GM20431 (cell line): ENCODE results near the gene CSH1.
"Not testable (repeated sequence)": the region's sequence is repeated elsewhere in the genome, so short reads cannot be mapped to it uniquely, and the experiment has no call there.

Experiments used
- in situ Hi-C: fragments of 300-500 bp; cut with MseI, MboI; formaldehyde crosslinking; loops from one replicate; pipeline ENCODE4 v1.15.0; 2020; ENCODE audit warnings: low sequenced_read_pairs; ENCODE audit not compliant: unreplicated experiment

Gene CSH1

DNA sequence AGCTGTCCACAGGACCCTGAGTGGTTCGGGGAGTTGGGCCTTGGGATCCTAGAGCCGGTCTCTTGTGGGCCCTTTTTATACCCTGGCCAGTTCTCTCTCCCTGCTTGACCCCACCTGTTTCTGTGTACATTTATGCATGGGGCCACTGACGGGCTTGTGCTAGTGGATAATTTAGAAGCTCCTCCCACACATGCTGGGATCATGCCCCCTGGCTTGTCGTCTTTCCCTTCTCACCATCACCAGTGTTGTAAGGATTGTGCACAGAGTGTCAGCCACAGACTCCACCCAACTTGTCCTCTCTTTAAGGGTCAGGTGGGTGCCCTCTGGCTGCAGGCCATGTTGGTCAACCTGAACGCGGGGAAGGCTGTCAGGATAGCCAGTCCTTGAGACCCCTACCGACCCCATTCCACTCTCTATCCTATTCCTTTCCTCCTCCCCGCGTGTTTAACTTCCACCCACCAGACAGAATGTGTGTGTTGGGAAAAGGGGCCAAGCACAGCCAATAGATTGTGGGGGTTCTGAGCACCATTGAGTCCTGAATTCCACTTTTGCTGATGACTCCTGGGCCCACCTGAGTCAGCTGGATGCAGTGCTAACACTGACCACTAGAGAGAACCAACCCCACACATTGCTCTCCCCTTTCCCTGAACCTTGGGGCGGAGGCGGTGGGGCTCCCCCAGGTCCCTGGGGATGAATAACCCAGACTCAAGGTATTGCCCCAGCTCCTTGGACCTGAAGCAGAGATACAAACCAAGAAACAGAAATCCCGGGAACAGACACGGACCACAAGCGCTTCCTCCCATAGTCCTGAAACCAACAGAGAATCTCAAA, at the start of gene CSH1:
CSH1 (minus strand) TSS at position 51 of the 831 bp plus-strand sequence. CDS start 63 bp downstream, outside the sequence.
- in situ Hi-C loops: not testable (repeated sequence)

DNA sequence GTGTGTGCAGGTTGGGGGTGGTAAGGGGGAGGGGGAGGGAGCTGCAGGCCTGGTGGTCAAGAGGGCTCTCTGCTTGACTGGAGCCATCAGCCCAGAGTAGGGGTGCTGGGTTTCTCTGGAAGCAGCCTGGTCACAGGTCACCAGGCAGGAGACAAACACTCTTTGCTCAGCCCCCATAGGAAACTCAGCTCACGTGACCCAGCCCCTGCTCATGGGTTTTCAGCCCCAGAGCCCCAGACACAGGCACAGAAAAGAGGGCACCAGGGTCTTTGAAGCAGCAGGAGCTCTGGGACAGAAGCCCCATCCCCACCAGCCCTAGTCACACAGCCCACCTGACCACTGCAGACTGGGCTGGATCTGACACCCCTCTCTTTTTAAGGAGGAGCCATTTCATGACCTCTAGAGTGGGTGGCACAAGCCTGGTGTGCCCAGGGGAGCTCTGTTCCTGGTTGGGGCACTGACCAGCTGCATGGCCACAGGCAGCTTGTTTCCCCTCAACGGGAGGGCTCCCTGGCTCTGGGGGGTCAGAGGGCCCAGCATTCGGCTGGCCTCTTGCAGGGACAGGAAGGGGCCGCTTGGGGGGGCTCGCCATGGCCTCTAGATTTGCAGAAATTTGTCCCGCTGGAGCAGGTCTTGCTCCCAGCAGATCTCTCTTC, 49.5 kb upstream of the CSH1 start:
- in situ Hi-C loops: no loop called here

DNA sequence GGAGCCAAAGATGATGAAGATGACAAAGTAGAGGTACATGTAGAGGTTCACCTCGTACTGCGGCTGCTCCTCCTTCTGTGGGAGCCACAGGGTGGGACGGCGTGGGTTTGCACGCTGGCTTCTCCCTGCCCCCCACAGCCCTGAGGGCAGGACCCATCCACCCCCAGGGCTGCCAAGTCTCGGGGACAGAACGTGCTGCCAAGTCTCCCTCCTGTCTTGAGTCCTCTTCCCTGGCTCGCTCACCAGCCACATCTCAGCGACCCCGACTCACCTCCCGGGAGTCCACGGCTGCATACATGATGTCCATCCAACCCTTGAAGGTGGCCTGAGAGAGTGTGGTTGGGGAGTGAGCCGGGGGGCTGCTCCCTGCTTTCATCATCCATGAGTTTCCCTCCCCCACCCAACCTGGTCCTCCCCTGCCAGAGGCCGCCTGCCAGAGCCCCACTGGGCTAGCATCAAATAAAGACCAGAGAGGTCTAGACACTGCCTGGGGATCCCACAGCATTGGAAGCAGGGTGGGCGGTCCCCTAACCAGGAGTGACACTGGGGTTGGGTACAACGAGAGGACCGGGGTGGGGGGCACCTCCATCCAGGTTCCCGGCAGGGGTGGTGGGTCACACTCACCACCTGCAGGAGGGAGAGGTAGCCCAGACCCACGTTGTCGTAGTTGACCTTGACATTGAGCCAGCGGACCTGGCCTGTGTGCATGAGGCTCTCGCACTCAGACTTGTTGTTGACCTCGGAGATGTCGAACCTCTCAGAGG, 48.5 kb upstream of the CSH1 start:
- in situ Hi-C loops: no loop called here

- in situ Hi-C loops: no loop called here
Measured at GRCh38 chr17:63943745-63944144, 47.4 kb upstream of the CSH1 start.

DNA sequence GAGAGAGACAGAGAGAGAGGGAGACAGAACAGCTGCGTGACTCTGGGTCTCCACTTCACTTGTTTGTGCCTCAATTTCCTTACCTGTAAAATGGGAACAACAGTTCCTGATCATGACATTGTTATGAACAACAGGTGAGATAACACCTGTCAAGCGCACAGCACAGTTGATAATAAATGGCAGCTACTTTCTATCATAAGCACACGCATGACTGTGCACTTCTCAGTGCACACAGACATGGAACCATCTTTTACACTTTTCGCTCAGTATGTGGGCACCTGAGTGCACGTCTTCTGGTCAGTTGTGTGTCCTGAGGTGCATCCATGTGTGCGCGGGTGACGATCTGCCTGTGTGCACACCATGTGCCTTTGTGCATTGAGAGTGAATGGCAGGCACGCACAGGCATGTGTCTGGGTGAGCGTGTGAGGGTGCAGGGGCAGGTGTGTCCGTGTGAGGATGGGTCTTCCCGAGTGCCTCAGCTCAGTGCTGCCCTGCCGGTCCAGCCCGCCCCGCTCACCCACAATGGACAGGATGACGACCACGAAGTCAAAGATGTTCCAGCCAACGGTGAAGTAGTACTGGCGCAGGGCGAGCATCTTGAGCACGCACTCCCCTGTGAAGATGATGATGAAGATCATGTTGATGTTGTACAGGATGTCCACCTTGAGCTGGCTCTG, 46.1 kb upstream of the CSH1 start:
- in situ Hi-C loops: no loop called here

DNA sequence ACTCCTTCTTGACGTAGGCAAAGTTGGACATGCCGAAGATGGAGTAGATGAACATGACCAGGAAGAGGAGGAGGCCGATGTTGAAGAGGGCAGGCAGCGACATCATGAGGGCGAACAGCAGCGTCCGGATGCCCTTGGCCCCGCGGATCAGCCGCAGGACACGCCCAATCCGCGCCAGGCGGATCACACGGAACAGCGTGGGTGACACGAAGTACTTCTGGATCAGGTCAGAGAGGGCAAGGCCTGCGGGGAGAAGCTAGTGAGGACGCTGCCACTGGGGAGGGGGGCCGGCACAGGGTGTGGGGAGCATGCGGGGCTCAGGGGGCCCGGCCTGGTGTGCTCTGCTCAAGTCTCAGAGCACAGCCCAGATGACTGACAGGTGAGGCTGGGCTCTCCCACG, 45.4 kb upstream of the CSH1 start:
- in situ Hi-C loops: no loop called here

- in situ Hi-C loops: no loop called here
Measured at GRCh38 chr17:63941162-63941561, 44.8 kb upstream of the CSH1 start.

DNA sequence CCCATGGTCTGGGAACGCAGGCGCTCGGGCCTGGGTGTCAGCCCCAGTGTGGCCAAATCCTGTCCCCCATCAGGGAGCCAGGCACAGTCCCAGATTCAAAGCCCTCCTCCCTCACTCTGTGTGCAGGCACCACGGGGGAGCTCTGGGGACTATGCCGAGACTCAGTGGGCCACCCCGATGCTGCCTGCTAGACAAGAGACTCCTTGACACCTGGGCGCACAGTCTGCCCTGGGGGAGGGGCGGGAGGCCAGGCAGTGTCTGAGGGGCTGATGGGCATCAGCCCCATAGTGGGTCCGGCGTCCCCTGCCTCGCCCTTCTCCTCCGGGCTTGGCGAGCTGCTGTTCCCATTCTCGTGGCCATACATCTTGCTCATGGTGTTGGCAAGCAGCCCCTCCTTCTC, 44.2 kb upstream of the CSH1 start:
- in situ Hi-C loops: no loop called here

GRCh38 chr17:63939884-63940283, 43.5 kb upstream of the CSH1 start:
- in situ Hi-C loops: no loop called here

DNA sequence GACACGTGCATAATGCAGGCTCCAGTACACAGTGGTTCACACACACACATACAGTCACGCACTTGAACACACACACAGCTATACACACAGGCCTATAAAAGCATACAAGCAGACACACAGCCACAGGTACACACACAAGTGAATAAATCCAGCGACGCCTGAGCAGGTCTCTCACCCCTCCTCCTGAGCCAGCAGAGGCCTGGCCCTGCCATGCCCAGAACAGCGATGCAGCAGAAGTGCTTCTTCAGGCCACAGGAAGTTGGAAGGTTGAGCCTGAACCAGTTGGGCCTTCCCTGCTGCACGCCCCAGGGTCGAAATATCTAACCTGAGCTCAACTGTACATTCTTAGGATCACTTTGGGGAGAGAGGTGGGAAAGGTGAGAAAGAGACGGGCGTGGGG, 43.0 kb upstream of the CSH1 start:
- in situ Hi-C loops: no loop called here

GRCh38 chr17:63937920-63938319, 41.5 kb upstream of the CSH1 start:
- in situ Hi-C loops: no loop called here

DNA sequence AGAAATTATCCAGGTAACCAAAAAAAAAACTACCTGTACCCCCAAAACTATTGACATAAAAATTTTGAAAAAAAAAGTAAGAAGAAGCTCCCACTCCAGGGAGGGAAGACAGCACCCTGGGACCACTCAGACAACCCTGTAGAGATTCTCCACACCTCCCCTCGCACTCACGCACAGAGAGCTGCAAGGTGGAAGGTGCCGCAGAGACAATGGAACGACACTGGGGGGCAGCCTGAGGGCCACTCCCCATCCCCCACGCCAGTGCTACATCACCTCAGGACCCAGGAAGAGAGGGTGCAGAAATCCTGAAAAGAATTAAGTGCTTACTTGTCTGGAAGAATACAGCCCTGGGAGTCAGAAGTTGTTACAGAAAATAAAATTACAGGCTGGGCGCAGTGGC, 40.9 kb upstream of the CSH1 start:
- in situ Hi-C loops: no loop called here

DNA sequence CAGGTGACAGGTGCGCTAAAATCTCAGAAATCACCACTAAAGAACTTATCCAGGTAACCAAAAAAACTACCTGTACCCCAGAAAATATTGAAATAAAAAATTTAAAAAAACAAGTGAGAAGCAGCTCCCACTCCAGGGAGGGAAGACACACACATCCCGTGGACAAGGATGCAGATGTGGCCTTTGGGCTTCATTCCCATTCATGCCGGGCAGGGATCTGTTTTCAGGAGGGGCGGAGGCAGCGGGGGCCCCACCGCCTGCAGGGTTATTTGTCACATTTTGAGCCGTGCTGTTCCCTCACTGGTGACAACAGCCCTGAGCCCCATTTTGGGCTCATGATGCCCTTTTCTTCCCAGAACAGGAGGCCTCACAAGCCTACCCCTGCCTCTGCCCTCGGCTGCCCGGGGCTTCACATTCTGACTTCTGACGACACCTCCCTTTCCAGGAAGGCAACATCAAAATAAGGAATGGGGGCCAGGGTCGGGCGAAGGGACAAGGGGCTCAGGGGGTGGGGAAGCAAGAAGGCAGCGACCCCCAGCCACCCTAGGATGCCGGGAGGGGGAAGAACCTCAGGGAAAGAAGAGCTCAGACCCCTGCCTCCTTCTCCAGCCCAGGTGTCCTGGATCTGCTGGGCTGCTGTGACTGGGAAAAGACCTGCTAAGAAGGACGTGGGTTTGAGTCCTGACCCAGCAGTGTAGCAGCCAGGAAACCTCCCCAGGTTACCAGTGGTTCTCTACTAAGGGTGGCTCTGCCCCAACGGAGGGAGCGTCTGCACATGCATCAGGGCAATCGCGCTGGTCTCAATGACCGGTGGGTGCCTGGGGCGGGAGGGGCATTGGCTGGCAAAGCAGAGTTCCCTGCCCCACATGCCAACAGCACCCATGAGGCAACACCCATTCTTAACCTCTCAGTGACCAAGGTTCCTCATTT, 38.1 kb upstream of the CSH1 start:
- in situ Hi-C loops: no loop called here

- in situ Hi-C loops: no loop called here
Measured at GRCh38 chr17:63933598-63933997, 37.2 kb upstream of the CSH1 start.

- in situ Hi-C loops: no loop called here
Measured at GRCh38 chr17:63932721-63933120, 36.3 kb upstream of the CSH1 start.

DNA sequence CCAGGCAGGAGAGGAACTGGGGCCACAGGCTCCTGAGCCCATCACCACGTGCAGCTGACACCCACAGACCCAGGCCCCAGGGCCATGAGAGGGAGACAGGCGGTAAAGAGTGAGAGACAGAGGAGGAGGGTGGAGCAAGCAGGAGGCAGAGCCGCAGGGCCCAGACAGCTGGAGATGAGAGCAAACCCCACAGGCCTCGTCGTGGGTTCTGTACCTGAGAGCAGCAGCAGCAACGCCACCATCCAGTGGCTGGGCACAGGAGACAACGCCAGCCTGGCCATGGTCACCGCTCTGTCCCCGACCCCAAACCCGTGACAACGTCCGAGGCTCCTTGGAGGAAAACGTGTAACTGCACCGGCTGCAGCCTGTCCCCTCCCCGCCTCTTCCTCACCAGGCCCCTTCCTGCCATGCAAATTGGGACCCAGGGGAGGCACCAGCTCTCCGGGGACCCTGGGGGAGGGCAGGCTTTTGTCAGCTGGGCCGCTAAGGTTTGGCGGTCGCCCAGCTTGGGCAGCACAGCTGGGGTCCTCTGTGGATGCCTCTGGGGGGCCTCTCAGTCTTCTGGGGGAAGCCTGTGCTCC, 35.7 kb upstream of the CSH1 start, which contains the start of gene CD79B:
CD79B (minus strand) TSS at position 351 of the 581 bp plus-strand sequence; CDS start at position 281, 70 bp downstream.
- in situ Hi-C loops: no loop called here

DNA sequence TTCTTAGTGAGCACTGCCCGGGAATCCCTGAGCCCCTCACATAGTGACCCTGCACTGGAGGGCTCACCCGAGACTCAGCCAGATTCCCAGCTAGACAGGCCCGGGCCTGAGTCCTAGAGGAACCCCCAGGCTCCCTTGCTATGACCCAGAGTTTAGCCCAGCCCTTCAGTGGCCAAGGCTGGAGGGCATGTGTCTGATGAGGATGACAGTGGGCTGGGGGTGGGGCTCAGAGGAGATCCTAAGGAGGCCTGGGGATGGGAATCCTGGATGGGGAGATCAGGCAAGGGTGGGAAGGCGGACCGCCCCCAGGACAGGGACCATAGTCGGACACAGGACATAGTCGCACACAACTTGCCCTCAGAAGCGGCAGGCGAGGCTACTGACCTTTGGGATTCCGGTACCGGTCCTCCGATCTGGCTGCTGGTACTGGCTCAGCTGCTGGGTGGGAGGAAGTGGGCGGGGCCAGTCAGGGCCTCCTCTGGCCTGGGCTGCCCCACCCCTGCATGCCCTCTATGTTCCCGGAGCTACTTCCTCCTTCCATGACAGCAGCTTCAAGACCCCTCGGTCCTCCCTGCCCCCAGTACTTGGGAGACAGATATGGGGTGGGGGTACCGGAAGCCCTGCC, 34.7 kb upstream of the CSH1 start:
- in situ Hi-C loops: no loop called here
